Stomach (tissue), 9 donors: ENCODE data around the gene XAB2. TPM values are rescaled to one million over a fixed set of nuclear protein-coding genes. Genes with fewer than 3 reads are reported as not detected.

Experiments
- DNase-seq, 2 donors: peaks; one replicate each; pipeline versions ENCODE4 v3.0.0 to v3.0.0-alpha.2; 2013 to 2019
- H3K27ac ChIP-seq, 5 donors: fragments of 200-600 bp in 4 of 5; sonication (generic) in 4 of 5; one replicate each; pipeline ENCODE4 v1.5.1; 2013 to 2019; ENCODE audit warnings: mild to moderate bottlenecking in 1 of 5, moderate library complexity in 1 of 5
- H3K27me3 ChIP-seq, 3 donors: fragments of 200-600 bp; sonication (generic); one replicate each; pipeline ENCODE4 v1.5.1; 2017 to 2019; ENCODE audit warnings: mixed run types in 1 of 3
- H3K36me3 ChIP-seq, 4 donors: fragments of 200-600 bp; sonication (generic); 1 replicate in 3 of 4; 2 replicates in 1 of 4; pipeline ENCODE4 v1.5.1; 2016 to 2019
- H3K4me1 ChIP-seq, 4 donors: fragments of 200-600 bp; sonication (generic); one replicate each; pipeline ENCODE4 v1.5.1; 2016 to 2019
- H3K4me3 ChIP-seq, 4 donors: fragments of 200-600 bp; sonication (generic) in 3 of 4; one replicate each; pipeline ENCODE4 v1.5.1; 2016 to 2019; ENCODE audit warnings: mild to moderate bottlenecking in 1 of 4
- H3K9me3 ChIP-seq, 4 donors: fragments of 200-600 bp; sonication (generic); one replicate each; pipeline ENCODE4 v1.5.1; 2016 to 2019
- EP300 ChIP-seq: sonication (generic); formaldehyde crosslinking; IDR thresholded peaks from one replicate; pipeline ENCODE4 v1.6.1; 2017; ENCODE audit warnings: antibody characterized with exemption
- POLR2A ChIP-seq, 4 donors: fragments of 450-650 bp; IDR thresholded peaks; one replicate each; pipeline ENCODE4 v1.6.1; 2016; ENCODE audit warnings: antibody characterized with exemption in 4 of 4, control low read depth in 2 of 4, mild to moderate bottlenecking in 1 of 4, moderate library complexity in 1 of 4
- POLR2AphosphoS5 ChIP-seq, 3 donors: sonication (generic); formaldehyde crosslinking; IDR thresholded peaks; one replicate each; pipeline ENCODE4 v1.6.1; 2016; ENCODE audit warnings: antibody characterized with exemption in 3 of 3
- WGBS, 5 donors: extraction: QIAGEN DNeasy Blood & Tissue Kit in 3 of 5; methylation state at CpG; one replicate each; pipeline versions ENCODE4 v1.1.5 to v1.1.7; 2013 to 2018; 5-methylcytosine and 5-hydroxymethylcytosine counted together
- intact Hi-C: fragments of 100-400 bp; cut with DNase I; formaldehyde crosslinking; loops from one replicate; pipeline ENCODE4 v1.15.1; 2023; ENCODE audit warnings: low total_unique reads
- polyA plus RNA-seq, 3 donors: library from polyadenylated mRNA; stranded (reverse); fragments of 200-250 nt; gene quantifications; one replicate each; pipeline ENCODE4 v1.2.3, GENCODE V29; 2013
- total RNA-seq, 5 donors: library from RNA; depleted of rRNA; stranded (reverse); fragments of >200 nt; gene quantifications; one replicate each; pipeline versions ENCODE4 v1.1.0 to v1.2.3, GENCODE V29; 2014 to 2016
- TF ChIP-seq, protein P1 (sequence below), 7 experiments: fragments of 450-650 bp in 4 of 7; fragments of 200-600 bp in 3 of 7; sonication (generic) in 3 of 7; IDR thresholded peaks; one replicate each; pipeline ENCODE4 v1.5.1; 2016 to 2019; ENCODE audit warnings: antibody characterized with exemption in 7 of 7, control low read depth in 2 of 7, mild to moderate bottlenecking in 1 of 7
- donor health status: healthy with polysubstance abuse.
- donor health status: Bipolar disorder and iron deficiency.
- donor health status: healthy.

XAB2 gene
- total and polyA plus RNA-seq, 8 donors, result 24.6 to 106 (median 48.4) TPM

DNA sequence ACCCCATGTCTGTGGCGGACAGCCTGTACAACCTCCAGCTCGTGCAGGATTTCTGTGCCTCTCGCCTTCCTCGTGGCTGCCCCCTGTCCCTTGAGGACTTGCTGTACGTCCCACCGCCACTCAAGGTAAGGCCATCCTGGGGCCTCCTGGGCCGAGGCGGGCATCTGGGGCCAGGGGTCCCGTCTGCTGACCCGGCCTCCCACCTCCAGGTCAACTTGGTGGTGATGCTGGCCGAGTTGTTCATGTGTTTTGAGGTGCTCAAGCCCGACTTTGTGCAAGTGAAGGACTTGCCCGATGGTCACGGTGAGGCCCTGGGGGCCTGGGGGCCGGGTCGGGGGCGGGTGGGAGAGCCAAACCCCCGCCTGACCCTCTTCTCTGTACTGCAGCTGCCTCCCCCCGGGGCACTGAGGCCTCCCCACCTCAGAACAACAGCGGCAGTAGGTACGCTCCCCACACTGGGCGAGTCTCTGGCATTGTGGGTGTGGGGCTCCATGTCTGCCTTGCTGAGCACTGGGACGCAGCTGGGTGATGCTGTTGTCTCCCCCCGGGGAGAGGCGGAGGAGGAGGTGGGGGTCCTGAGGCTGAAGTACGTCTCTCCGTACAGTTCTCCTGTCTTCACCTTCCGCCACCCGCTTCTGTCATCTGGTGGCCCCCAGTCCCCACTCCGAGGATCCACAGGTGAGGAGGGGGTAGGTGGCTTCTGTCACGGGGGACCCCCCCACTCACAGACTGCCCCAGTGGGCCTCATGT is 18.7 kb downstream of the XAB2 start:
- no peak overlapping the region for H3K4me3 ChIP-seq
- peaks cover 0 to 9% (median 0%) of the 10 kb centered on the region in 3 donors for H3K27me3 ChIP-seq
- H3K4me1 ChIP-seq, result no peaks in the 10 kb centered on the region
- TF ChIP-seq, protein P1, sequence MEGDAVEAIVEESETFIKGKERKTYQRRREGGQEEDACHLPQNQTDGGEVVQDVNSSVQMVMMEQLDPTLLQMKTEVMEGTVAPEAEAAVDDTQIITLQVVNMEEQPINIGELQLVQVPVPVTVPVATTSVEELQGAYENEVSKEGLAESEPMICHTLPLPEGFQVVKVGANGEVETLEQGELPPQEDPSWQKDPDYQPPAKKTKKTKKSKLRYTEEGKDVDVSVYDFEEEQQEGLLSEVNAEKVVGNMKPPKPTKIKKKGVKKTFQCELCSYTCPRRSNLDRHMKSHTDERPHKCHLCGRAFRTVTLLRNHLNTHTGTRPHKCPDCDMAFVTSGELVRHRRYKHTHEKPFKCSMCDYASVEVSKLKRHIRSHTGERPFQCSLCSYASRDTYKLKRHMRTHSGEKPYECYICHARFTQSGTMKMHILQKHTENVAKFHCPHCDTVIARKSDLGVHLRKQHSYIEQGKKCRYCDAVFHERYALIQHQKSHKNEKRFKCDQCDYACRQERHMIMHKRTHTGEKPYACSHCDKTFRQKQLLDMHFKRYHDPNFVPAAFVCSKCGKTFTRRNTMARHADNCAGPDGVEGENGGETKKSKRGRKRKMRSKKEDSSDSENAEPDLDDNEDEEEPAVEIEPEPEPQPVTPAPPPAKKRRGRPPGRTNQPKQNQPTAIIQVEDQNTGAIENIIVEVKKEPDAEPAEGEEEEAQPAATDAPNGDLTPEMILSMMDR (IDR thresholded peaks at IDR 0.05), result no peak
- TF ChIP-seq POLR2AphosphoS5 (IDR thresholded peaks at IDR 0.05) (no peak), EP300 (no peak), POLR2A (IDR thresholded peaks at IDR 0.05) (no peak)
- H3K36me3 ChIP-seq, result peaks cover 10 to 86% (median 73%) of the 10 kb centered on the region in 4 donors
- DNase-seq, result no peak
- H3K9me3 ChIP-seq, result no peaks in the 10 kb centered on the region
- no peak overlapping the region for H3K27ac ChIP-seq
- intact Hi-C loops, result no loop called here
- WGBS, 5 donors, result 80 to 89% (median 87%) methylated on average over 14 to 31 of the region's 31 CpGs

DNA sequence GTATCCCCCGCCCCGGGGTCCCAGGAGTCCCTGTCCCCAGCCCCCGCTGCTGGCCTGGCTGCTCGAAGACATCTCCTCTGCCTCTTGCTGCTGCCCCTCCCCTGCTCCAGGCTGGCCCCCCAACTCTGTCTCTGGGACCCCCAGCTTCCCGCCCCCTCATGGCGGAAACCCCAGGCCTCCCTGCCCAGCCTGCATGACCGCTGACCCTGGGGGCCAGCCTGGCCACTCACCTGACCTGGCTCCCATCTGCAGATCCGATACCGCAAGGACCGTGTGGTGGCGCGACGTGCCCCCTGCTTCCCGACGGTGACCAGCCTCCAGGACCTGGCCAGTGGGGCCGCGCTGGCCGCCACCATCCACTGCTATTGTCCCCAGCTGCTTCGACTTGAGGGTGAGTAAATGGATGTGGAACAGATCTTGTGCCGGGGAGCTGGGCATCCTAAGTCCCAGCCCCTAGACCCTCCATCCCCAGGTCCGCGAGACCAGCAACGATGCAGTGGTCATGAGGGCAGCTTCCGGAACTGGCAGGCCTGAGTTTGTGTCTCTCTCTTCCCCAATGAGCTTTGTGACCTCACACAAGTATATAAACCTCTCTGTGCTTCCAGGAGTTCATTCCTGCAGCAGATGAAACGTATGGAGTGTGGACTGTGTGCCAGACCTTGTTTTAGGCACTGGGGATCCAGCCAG is 21.3 kb downstream of the XAB2 start:
- DNase-seq, result peak in 1 of 2 donors; percentile 1
- Histone ChIP-seq H3K36me3 (peaks cover 10 to 78% (median 67%) of the 10 kb centered on the region in 4 donors), H3K27ac (no peak overlapping the region), H3K4me3 (no peak overlapping the region), H3K4me1 (peaks cover 0 to 16% (median 14%) of the 10 kb centered on the region in 4 donors), H3K9me3 (no peaks in the 10 kb centered on the region), H3K27me3 (peaks cover 0 to 34% (median 0%) of the 10 kb centered on the region in 3 donors)
- TF ChIP-seq POLR2AphosphoS5 (IDR thresholded peaks at IDR 0.05) (no peak), EP300 (no peak), POLR2A (IDR thresholded peaks at IDR 0.05) (no peak)
- TF ChIP-seq, protein P1 (IDR thresholded peaks at IDR 0.05), result no peak
- WGBS, 5 donors, result 90 to 94% (median 91%) methylated on average over 14 to 25 of the region's 25 CpGs
- intact Hi-C loops, result no loop called here

DNA sequence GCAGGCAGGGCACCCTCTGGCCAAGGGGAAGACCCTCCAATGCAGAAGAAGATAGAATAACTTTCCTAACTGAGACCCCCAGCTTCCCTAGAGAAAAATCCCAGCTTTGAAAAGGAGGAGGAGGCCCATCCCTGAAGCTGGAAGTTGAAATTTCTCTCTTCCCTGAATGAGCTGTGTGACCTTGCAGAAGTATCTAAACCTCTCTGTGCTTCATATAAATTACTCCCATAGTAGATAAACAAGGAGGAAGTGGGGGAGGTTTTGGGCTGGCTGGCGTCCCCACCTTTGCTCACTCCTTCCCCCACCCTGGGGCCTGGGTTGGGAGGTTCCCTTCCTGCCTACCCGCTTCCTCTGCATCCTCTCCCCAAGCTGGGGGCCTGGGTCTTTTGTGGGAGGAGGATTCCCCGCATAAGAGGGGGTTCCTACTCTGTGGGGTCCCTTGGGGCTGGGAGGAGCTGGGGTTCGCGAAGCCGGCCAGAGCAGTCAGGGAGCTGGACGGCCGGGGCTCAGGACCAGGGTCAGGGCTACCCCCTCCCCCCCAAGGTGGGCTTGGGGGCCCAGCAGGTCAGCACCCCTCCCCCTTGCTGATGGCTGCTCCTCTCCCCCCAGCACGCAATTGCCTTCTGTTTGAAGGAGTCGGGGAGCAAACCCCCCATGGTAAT is 22.0 kb downstream of the XAB2 start:
- DNase-seq, result peak in 1 of 2 donors; percentile 1

More for the DNA sequence above, 22.0 kb downstream of the XAB2 start:
- 84 to 90% (median 85%) methylated on average over 8 to 10 of the region's 10 CpGs for WGBS, 5 donors
- Histone ChIP-seq H3K27ac (no peak overlapping the region), H3K9me3 (no peaks in the 10 kb centered on the region), H3K36me3 (peaks cover 8 to 72% (median 61%) of the 10 kb centered on the region in 4 donors), H3K27me3 (peaks cover 0 to 40% (median 0%) of the 10 kb centered on the region in 3 donors), H3K4me3 (no peak overlapping the region), H3K4me1 (peaks cover 0 to 23% (median 20%) of the 10 kb centered on the region in 4 donors)
- TF ChIP-seq, protein P1 (IDR thresholded peaks at IDR 0.05), result no peak
- TF ChIP-seq POLR2AphosphoS5 (IDR thresholded peaks at IDR 0.05) (no peak), EP300 (no peak), POLR2A (IDR thresholded peaks at IDR 0.05) (no peak)
- intact Hi-C loops, result no loop called here
